Glutamatergic neuron (in vitro differentiated cells): ENCODE measurements around the gene C4orf50. TPM values are rescaled to one million over a fixed set of nuclear protein-coding genes. Genes with fewer than 3 reads are reported as not detected.
A peak's percentile ranks its signal among the peaks of the same experiment; 100 is the strongest.
"Not testable (repeated sequence)": the region's sequence is repeated elsewhere in the genome, so short reads cannot be mapped to it uniquely, and the experiment has no call there.

Experiments
- DNase-seq: peaks from one replicate; pipeline ENCODE4 v3.0.0; 2022
- H3K27ac Mint-ChIP-seq: one replicate; pipeline ENCODE4 v1.8.0; 2020; ENCODE audit warnings: mild to moderate bottlenecking, mixed read lengths, inconsistent platforms; ENCODE audit not compliant: unreplicated experiment
- H3K27me3 Mint-ChIP-seq: one replicate; pipeline ENCODE4 v1.8.0; 2020; ENCODE audit warnings: mild to moderate bottlenecking, moderate library complexity, mixed read lengths, inconsistent platforms; ENCODE audit not compliant: unreplicated experiment
- H3K36me3 Mint-ChIP-seq: one replicate; pipeline ENCODE4 v1.8.0; 2020; ENCODE audit warnings: mild to moderate bottlenecking, mixed read lengths, inconsistent platforms; ENCODE audit not compliant: unreplicated experiment
- H3K4me1 Mint-ChIP-seq: one replicate; pipeline ENCODE4 v1.8.0; 2020; ENCODE audit warnings: mild to moderate bottlenecking, low read depth, mixed read lengths, inconsistent platforms; ENCODE audit not compliant: unreplicated experiment
- H3K4me3 Mint-ChIP-seq: one replicate; pipeline ENCODE4 v1.8.0; 2020; ENCODE audit warnings: mild to moderate bottlenecking, mixed read lengths, inconsistent platforms; ENCODE audit not compliant: unreplicated experiment
- H3K9me3 Mint-ChIP-seq: one replicate; pipeline ENCODE4 v1.8.0; 2020; ENCODE audit warnings: mild to moderate bottlenecking, moderate library complexity, mixed read lengths, inconsistent platforms; ENCODE audit not compliant: unreplicated experiment
- CTCF ChIP-seq: fragments of 200-600 bp; sonication (generic); IDR thresholded peaks from one replicate; pipeline ENCODE4 v1.5.0; 2021; ENCODE audit not compliant: partially characterized antibody, unreplicated experiment
- total RNA-seq: library from RNA; stranded (reverse); fragmentation: NEBNext Ultra II Directional; extraction: Animal tissue kit (Norgen Biotek cat#: 25700); gene quantifications from one replicate; pipeline ENCODE4 v1.2.1, GENCODE V29; 2021; ENCODE audit not compliant: unreplicated experiment

Gene C4orf50
- total RNA-seq, 1 donor from 2014 or later, result 0.56 TPM

- Mint-ChIP-seq H3K36me3 (peaks cover 11% of the 10 kb centered on the region), H3K4me1 (peaks cover 54% of the 10 kb centered on the region), H3K9me3 (peaks cover 19% of the 10 kb centered on the region), H3K27me3 (peaks cover 18% of the 10 kb centered on the region), H3K27ac (peak overlapping the region; percentile 72), H3K4me3 (no peak overlapping the region)
- no peak for TF ChIP-seq CTCF
- DNase-seq, result no peak
Measured at GRCh38 chr4:5865896-5866599, 152.2 kb downstream of the C4orf50 start.

GRCh38 chr4:5863461-5864113 lies 154.6 kb downstream of the C4orf50 start:
- H3K36me3 Mint-ChIP-seq, result peaks cover 4% of the 10 kb centered on the region
- TF ChIP-seq CTCF, result no peak
- H3K4me1 Mint-ChIP-seq, result peaks cover 39% of the 10 kb centered on the region
- H3K27ac Mint-ChIP-seq, result peak overlapping the region; percentile 59
- no peak overlapping the region for H3K4me3 Mint-ChIP-seq
- H3K27me3 Mint-ChIP-seq, result peaks cover 14% of the 10 kb centered on the region
- DNase-seq, result no peak
- peaks cover 18% of the 10 kb centered on the region for H3K9me3 Mint-ChIP-seq

DNA sequence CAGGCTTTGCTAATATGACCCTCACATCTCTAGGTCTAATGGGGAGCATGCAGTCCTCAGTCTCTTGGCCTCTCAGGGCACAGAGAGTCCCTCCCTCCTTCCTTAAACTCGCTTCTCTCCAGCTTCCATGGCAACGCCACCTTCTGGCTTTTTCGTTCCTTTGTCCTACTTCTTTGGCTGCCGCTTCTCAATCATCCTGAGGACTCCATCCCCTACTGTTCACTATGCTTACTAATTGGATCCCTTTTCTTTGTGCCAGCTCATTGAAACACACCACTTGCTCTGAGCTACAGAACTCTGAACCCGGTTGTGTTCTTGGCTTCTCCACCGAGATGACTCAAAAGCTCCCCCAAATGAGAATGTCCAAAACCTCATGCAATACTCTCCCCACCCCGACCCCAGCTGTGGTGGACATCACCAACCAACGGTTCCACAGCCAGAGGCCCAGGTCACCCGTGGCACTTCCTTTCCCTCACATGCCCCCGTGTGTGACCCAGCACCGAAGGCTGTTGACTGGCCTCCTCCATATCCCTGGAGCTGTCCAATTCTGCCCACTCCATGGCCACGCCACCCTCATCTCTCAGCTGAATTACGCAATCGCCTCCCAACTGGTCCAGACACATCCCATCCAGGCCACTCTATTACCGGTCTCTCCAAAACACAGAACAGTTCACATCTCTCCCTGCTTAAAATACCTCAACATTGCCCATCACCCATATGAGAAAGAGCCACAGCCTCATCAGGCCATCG lies 160.0 kb downstream of the C4orf50 start:
- peaks cover 12% of the 10 kb centered on the region for H3K4me1 Mint-ChIP-seq
- no peak for DNase-seq
- peaks cover 7% of the 10 kb centered on the region for H3K9me3 Mint-ChIP-seq
- H3K27me3 Mint-ChIP-seq, result peaks cover 5% of the 10 kb centered on the region
- H3K4me3 Mint-ChIP-seq, result no peak overlapping the region
- no peak for TF ChIP-seq CTCF
- H3K27ac Mint-ChIP-seq, result no peak overlapping the region
- peaks cover 4% of the 10 kb centered on the region for H3K36me3 Mint-ChIP-seq

- H3K4me1 Mint-ChIP-seq, result peaks cover 19% of the 10 kb centered on the region
- H3K27me3 Mint-ChIP-seq, result peaks cover 6% of the 10 kb centered on the region
- H3K9me3 Mint-ChIP-seq, result peaks cover 7% of the 10 kb centered on the region
- H3K27ac Mint-ChIP-seq, result no peak overlapping the region
- no peak for DNase-seq
- no peak for TF ChIP-seq CTCF
- H3K4me3 Mint-ChIP-seq, result no peak overlapping the region
- peaks cover 4% of the 10 kb centered on the region for H3K36me3 Mint-ChIP-seq
Measured at GRCh38 chr4:5857199-5857598, 161.0 kb downstream of the C4orf50 start.

DNA sequence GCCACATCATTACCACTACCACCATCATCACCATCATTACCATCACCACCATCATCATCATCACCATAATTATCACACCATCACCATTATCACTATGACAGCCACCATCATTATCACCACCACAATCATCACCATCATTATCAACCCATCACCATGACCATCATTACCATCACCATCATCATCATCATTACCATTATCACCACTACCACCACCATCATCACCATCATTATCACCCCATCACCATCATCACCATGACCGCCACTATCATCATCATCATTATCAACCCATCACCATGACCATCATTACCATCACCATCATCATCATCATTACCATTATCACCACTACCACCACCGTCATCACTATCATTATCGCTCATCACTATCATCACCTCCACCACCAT lies 161.9 kb downstream of the C4orf50 start:
- not testable (repeated sequence) for DNase-seq, H3K4me3 Mint-ChIP-seq, H3K36me3 Mint-ChIP-seq, H3K27ac Mint-ChIP-seq, H3K9me3 Mint-ChIP-seq
- Mint-ChIP-seq H3K27me3 (peaks cover 10% of the 10 kb centered on the region), H3K4me1 (peaks cover 16% of the 10 kb centered on the region)
